ENCODE data around the gene SMOC2. TPM values are rescaled to one million over a fixed set of nuclear protein-coding genes. Genes with fewer than 3 reads are reported as not detected.
A peak's percentile ranks its signal among the peaks of the same experiment; 100 is the strongest.

The SMOC2 gene
- total RNA-seq, 1 experiment from 2014 or later: not detected

DNA sequence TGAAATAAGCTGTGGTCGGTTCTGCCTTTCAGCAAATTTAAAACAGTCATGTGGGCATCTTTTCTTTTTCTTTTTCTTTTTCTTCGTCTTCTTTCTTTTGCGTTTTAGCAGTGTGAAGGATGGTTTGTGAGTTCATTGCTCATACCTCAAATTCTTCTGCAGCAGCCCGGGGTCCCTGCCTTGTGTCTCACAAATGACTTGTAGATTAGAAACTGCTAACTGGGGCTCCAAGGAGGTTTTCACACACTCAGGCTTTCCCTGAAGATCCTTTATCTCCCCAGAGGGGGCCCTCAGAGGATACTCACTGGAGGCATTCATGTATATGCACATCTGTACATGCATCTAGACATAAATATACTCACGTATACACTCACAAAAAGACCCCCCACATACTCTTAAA, 1.7 kb downstream of the SMOC2 start:
- no peak for DNase-seq (ENCODE audit: low read depth)

DNA sequence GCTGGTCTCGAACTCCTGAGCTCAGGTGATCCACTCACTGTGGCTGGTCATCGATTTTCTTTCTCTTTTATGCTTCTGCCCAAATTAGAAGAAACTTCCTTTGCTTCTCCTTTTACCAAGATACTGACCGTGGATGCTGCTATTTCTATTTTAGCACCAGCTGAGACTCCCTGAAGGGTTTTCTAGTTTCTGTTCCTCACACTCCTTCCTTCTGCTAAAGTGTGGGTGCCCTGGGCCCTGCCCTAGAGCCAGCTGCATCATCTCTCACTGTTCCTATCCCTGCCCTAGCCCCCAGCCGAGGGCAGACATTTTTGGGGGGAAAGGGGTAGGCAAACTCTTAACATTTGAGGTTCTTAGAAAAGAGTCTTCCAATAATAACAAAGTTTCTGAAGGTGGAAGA, 6.3 kb downstream of the SMOC2 start:
- DNase-seq (ENCODE audit: low read depth): no peak

- DNase-seq (ENCODE audit: low read depth): no peak
Measured at GRCh38 chr6:168447700-168448099, 6.7 kb downstream of the SMOC2 start.

- no peak for DNase-seq (ENCODE audit: low read depth)
Measured at GRCh38 chr6:168448243-168448855, 7.4 kb downstream of the SMOC2 start.

DNA sequence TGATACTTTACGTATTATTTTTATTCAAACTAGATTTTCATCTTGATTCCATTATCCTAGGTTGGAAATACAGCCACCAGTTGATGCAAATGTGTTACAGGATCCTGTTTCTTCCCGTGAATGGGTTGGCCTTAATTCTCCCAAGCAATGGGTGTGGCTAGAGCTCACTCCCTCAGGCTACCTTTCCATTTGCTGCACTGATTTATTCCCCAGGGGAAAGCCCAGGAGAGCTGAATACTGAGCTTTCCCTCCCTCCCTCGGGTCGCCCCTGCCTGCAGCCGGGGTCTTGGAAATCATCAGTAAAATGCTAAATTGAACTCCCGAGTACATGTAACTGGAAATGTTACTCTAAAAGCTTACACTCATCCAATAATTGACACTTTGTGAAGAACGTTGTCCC, 9.9 kb downstream of the SMOC2 start:
- no peak for DNase-seq (ENCODE audit: low read depth)

DNA sequence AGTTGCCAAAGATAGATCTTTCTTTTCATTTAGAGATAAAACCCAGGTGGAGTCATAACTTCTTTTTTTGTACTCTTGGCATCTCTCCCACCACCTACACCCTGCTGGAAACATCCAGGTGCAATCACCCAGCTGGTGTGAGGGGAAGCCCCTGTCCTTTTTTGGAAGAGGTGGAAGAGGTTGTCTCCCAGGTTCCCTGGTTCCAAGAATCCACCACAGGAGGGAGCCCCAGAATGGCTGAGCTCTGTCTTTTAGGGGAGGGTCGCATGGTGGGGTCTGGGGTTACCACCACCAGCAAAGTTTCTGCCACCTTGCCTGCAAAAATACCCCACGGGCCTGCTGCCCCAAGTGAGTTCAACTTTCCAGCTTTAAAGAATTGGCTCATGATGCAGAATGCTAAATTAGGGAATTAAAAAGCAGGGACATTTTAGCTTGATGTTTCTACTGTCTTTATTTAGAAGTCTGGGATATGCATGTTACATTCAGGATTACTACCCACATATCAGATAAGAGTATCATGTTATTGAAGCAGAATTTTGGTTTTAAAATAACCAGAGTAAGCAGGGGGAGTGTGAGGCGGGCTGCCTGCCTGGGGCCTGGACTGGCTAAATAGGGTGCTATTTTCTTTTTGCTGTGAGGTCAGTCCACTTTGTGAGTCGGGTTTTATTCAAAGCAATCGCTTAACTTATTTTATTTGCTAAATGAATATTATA, 11.0 kb downstream of the SMOC2 start:
- DNase-seq (ENCODE audit: low read depth): no peak

DNA sequence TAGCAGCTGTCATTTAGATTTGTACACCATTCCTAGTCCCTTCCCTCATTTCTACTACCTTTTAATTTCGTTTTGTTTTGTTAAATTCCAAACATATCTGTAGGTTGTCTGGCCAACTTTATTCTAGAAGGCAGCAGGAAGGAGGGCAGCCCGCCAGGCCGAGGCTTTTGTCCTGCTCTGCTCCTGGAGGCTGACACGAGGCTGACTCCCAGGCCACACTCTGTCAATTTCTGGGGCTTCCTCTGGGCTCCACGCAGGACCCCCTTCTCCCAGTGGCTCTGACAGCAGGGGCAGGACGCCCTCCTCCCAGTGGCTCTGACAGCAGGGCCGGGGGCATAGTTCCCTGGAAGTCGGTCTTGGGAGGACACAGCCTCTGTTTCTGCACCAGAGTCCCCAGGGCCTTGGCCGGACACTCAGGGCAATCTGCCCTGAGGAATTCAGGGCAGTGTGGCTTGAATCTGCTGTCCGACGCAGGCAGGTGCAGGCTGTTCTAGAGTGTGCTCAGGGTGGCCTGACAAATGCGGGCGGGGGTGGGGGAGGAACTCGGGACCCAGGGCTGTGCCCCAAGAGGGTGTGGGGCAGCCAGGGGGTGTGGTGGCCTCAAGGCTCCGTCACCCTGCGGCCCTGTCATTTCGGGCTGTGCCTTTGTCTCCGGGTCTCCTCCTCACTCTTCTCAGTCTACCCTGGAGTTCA, 11.8 kb downstream of the SMOC2 start:
- DNase-seq (ENCODE audit: low read depth): no peak

- DNase-seq (ENCODE audit: low read depth): no peak
Measured at GRCh38 chr6:168455847-168456530, 15.0 kb downstream of the SMOC2 start.

DNA sequence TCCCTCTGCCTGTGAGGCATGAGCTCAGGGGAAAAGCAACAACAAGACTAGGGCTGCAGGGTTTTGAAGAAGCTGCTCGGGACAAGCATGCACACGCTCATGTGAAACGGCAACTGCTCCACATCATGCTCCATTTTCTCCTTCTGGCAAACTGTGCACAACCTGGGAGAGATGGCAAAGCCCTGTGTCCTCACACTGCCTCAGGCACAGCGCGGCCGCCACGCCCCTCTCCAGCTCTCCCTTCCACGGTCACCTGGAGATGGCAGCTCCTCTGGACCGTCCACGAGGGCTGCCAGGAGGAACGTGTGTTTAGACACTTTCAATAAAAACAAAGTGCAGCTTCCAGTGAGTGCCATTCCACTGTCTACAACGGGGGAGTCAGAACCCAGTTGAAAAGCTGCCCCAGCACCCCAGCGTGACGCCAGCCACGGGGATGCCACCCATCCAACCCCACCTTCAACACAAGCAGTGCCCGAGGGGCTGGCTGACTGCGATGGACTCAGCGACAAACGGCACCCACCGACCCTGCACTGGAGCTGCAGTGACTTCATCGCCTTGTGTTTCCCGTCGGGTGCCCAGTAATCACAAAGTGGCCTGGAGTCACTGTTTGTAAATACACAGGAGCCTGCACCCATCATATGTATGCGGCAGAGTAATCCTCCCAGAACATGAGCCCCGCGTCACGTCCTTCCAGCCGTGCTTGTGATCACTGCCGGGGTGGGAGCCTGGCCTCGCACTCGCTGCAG, 16.1 kb downstream of the SMOC2 start:
- no peak for DNase-seq (ENCODE audit: low read depth)

DNA sequence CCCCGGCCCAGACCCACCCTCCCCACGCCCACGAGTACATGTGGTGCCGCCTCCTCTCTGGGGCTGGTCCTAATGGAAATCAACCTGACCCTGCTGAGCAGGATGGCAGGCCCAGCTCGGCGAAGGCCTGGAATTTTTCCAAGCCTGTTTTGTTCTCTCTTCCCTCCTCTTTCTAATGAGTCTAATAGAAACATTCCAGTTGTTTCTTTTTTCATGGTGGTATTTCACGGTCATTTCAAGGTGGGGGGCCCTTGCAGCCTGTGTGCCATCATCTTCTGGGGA, 16.6 kb downstream of the SMOC2 start:
- DNase-seq (ENCODE audit: low read depth): no peak

GRCh38 chr6:168458101-168458500, 17.1 kb downstream of the SMOC2 start:
- no peak for DNase-seq (ENCODE audit: low read depth)

GRCh38 chr6:168459572-168459971, 18.6 kb downstream of the SMOC2 start:
- DNase-seq (ENCODE audit: low read depth): no peak

DNA sequence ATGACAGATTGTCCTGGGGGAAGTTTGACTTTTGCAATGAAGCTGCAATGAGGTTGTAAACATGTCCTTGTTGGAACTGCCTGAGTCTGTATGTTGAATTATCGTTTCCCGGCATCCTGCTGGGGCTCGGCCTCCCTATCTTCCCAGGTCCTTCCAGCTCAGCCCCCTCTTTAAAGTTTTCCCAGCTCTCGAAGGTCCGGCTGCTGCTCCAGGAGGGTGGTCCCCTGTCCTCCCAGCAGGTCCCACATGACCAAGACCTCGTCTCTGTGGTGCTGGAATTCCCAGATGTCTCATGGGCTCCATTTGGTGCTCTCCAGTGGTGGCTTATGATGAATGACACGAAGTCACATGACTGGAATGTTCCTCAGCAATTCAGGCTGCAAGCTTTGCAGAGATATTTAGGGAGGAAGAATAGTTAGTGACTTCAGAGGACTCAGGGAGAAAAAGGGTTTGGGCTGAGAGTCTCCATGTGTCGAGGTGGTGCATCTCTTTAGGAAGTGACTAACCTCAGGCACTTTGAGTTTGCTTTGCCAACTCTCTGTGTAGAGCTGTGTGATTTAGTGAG, 21.4 kb downstream of the SMOC2 start:
- no peak for DNase-seq (ENCODE audit: low read depth)

DNA sequence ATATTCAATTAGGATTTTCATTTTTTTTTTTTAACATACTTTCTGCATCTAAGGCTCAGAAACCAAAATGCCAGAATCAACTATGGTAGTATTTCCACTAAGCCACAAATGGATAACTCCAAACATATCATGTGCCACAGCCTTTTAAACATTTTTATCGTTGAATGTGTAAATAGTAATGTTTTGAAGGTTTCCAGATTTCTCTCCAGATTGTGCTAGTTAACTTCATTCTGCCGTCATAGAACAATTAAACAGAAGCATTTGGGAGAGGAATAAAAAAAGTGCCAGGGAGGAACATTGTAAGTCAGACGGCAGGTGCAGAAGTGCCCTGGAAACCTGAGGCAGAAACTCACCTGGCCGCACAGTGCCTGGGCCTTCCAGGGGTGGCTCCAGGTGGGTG, 23.6 kb downstream of the SMOC2 start:
- DNase-seq (ENCODE audit: low read depth): no peak

DNA sequence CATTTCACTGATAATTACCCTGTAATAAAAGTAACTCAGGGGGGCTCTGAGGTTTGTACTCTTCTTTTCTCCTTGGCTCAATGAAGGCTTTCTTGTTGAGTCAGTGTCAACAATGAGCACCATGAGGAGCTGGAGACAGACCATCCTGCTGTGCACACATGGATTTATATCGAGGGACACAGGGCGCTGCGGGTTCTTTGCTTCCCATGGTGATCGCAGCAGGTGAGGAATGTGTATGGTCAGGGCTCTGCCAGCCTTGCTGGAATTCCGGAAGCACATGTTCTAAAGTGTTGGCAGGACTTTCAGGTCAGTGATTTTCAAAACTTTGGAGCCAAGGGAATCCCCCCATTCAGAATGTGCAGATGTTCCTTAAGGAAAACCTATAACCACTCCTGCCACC, 27.1 kb downstream of the SMOC2 start:
- no peak for DNase-seq (ENCODE audit: low read depth)

GRCh38 chr6:168469521-168469920, 28.5 kb downstream of the SMOC2 start:
- DNase-seq (ENCODE audit: low read depth): peak; percentile 5

DNA sequence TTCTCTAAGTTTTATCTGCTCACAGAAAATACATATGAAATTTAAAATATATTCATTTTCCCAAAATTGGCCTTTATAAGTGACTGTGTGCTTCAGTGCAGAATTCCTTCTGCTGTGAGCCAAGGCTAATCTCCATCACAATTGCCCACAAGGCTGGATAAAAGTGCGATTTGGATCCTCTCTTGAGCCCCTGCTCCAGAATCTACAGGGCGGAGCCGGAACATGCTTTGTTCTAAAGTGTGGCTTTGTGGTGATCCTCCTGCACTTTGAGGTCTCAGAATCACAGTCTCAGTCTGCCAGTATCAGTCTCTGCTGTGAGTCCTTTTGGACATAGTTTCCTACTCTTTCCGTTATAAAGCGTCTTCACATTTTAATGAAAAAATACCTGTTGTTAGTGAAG, 28.9 kb downstream of the SMOC2 start:
- no peak for DNase-seq (ENCODE audit: low read depth)

- no peak for DNase-seq (ENCODE audit: low read depth)
Measured at GRCh38 chr6:168472363-168472762, 31.4 kb downstream of the SMOC2 start.

- no peak for DNase-seq (ENCODE audit: low read depth)
Measured at GRCh38 chr6:168473197-168473596, 32.2 kb downstream of the SMOC2 start.

DNA sequence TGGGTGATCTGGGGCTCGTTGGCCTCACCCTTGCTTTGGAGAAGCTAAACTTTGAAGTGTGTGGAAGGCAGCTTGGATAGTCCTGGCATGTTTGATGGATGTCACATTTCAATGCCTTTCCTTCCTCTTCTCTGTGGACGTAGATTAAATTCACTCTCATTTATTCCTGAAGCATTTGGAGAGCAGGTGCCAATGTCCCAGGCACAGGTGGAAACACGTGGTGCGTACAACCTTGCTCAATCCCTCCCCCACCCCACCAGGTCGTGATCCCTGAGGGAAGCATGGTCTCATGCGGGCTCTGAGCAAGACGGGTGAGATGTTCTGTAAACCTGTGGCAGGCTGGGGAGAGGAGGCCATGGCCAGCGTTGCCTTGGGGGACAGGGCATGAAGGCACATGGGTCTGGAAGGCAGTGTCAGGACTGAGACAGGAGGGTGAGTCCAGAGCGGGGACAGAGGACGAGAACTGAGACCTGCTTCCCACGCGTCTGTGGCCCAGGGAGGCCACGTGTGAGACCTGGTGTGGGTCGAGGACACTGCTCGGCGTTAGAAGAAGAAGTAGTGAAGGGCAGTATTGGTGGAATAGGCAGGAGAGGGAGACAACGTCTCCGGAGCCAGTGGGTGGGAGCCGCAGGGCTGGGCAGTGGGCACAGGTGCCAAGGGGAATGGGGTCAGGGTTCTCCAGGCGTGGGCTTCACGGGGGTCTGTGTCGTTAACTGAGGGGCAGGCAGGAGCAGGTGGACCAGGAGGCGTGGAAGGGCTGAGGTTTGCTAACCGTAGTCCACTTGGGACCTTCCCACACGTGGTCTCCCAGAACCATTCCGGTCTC, 34.4 kb downstream of the SMOC2 start:
- no peak for DNase-seq (ENCODE audit: low read depth)

GRCh38 chr6:168479421-168479820, 38.4 kb downstream of the SMOC2 start:
- no peak for DNase-seq (ENCODE audit: low read depth)
